NCI-H1105 (cell line): ENCODE measurements around the gene FAM110D.

Experiments
- DNase-seq: peaks from one replicate; lab custom pipeline; 2025; lab: John Stamatoyannopoulos, UW

Gene FAM110D

DNA sequence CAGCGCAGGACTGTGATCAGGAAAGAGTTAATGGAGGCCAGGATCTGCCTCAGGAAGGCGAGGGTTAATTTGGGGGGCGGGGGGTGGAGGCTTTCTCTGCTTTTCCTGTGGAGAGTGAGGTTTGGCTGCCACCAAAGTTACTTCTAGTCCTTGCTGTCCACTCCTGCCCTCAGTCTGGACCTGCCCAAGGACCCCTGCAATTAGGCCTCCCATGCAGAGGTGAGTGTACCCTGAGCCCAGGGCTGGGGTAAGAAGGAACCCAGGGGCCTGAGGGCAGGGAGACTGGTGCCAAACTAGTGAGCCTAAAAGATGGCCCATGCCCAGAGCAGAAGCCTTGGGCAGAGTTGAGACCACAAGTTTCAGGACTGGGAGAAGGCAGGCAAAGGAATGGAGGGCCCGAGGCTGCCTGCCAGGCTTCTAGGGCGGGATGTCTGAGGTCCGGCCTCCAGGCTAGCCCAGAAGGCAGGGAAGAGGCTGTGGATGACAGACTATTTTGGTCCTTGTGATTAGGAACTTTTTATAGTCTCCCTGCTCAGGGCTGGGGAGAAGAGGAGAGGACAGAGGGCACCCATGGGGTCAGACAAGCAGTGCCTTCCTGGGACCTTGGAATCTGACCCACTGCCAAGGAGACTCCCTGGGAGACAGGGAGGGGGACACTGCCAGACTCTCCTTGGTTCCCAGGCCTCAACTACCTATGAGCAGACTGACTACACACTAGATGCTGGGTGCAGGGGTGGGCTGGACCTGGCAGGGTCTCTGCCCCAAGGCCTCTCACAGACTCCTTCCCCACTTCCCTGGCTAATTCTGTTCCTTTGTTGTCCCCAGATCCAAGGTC lies at the start of gene FAM110D:
FAM110D (plus strand) TSS at position 172 of the 835 bp plus-strand sequence. CDS start 2,213 bp downstream, outside the sequence.
- no peak for DNase-seq

DNA sequence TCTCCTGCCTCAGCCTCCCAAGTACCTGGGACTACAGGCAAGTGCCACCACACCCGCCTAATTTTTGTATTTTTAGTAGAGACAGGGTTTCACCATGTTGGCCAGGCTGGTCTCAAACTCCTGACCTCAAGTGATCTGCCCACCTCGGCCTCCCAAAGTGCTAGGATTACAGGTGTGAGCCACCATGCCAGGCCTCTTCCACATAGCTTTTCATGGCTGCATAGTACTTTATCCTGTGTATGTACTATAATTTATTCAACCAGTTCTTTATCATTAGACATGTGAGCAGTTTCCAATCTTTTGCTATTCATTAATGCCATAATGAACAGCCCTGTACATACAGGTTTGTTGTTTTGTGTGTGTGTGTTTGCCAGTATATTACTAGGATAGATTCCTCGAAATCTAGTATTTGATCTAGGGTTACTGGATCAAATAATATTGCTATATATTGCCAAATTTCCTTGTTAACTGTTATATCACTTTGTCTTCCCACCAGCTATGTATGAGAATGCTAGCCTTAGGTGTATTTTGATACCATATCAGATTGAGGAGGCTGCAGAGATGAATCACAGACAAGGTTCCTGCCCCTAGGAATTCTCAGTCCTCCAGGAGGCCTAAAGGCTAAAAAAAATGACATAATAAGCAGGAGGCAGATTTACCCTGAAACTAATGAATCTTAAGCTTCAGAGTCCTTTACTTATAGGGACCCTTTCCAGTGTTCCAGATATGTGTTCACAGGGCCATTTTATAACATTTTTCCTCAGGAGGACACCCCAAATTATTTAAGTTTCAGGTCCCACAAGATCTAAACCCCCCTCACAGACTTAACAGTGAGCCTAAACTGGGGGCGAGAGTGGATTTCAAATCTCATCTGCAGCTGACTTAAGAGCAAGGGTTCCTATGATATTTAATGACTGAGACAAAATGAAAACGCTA lies 49.4 kb upstream of the FAM110D start:
- DNase-seq, result no peak

GRCh38 chr1:26110731-26111529 lies 47.9 kb upstream of the FAM110D start:
- peak; percentile 85 for DNase-seq

- peak; percentile 94 for DNase-seq
Observed at GRCh38 chr1:26111530-26112406, 47.1 kb upstream of the FAM110D start, which contains the start of gene PDIK1L. TSS of gene PDIK1L (plus strand) at chr1:26111824. CDS start at chr1:26114309, 2,485 bp downstream.

DNA sequence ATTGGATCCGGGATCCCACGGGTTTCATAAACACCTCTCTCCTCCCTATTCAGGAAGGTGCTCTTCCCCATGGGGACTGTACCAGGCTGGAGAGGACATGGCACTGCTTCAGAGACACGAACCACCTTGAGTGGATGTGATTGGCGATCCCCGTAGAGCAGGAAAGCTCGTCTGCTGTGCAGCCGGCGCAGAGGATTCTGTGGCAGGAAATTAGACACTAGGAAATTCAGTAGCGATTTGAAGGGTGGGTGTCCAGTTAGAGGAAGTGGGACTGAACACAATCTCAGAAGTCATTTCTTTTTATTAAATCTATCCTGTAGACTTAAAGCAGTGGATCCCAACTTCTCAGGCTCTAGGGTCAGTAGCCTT lies 46.5 kb upstream of the FAM110D start:
- DNase-seq, result peak; percentile 51

DNA sequence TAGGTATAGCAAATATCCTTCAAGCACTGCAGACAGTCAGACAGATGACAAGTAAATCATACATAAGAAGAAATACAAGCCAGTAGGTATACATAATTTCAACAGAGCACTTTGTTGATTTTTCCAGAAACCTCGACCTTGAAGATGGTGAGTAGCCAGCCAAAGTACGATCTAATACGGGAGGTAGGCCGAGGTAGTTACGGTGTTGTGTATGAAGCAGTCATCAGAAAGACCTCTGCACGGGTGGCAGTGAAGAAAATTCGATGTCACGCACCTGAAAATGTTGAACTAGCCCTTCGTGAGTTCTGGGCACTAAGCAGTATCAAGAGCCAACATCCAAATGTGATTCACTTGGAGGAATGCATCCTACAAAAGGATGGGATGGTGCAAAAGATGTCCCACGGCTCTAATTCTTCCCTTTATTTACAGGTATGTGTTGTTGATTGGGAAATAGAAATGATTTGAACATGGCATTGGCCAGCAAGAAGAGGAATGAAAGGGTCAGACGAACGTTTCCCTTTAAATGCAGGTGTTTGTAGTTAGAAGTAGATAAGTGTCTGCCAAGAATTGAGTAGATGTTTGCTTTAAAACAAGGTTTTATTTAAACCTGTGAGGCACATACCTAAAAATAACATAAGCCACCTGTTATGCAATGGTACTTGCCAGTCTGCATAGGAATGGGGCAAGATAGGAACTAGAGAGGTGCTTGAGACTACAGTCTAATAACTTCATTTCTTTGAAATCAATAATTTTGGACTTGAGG lies 44.5 kb upstream of the FAM110D start:
- DNase-seq, result no peak

DNA sequence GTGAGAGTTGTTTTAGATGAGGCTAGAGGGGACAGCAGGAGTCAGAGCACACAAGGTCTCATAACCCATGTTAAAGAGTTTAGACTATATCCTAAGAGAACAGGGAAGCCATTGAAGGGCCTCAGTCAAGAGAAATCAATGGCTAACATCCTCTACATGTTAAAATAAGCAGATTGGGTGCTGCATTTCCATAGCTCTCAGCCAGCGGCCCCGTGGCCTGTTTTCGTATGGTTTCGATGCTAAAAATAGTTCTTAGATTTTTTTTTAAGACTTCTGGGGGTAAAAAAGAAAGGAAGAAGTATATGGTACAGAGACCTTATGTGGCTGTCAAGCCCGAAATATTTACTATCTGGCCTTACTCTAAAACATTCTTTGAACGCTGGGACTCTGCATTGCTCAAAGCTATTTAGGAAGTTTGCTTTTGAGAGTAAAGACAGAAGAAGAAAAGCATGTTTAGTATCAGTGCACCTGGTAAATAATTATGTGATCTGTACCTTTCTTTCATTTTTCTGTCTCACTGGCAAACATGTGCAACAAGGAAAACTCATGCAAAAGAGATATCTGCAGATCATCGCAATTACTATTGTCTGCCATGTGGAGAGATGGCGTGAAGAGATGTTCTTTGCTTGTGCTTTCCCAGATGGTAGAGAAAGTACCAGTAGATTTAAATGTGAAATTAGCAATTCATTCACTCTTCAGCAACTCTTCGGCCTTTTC lies 38.8 kb upstream of the FAM110D start:
- no peak for DNase-seq

GRCh38 chr1:26121854-26122773 lies 36.8 kb upstream of the FAM110D start:
- no peak for DNase-seq

DNA sequence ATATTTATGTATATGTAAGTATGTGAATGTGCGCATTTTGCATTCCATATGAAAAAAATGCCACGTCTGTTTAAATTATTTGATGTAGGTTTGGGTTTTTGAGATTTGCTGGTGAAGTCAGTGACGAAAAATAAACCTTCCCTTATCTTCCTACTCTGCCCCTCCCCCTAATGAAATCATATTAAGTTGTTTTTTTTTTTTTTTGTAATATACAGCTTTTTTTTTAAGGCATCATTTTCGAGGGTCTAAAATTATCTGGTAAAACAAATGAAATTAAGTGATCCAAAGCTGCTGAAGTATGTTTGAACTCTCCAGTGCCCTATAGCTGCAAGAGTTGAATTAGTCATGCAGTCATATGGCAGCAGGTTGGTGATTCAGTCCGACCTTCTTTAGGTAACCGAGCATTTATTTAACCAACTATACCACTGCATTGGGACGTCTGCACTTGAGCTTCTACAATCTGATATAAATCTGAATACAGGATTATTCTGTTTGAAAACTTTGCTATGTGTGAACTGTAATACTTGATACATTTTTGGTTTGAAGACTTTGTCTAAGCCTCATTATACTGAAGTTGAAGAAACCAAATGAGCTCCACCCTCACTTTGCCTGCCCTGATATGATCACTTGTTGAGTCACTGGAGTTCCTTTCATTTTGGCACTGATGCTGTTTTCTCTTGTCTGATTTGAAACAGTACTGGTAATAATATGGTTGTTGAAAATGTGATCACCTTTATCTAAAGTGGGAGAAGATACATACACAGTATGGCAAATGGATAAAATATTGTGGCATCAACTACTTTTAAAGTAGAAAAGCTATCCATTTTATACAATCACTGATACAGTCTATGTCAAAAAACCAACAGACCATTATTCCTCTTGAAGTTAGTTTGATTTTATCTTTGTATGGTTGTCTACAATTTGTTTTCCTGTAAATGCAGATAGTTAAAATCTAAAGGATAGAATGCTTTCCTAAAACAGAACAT lies 35.6 kb upstream of the FAM110D start:
- no peak for DNase-seq

GRCh38 chr1:26124418-26125331 lies 34.2 kb upstream of the FAM110D start:
- no peak for DNase-seq

GRCh38 chr1:26125382-26125781 lies 33.5 kb upstream of the FAM110D start:
- DNase-seq, result no peak

GRCh38 chr1:26125946-26126320 lies 32.9 kb upstream of the FAM110D start:
- no peak for DNase-seq

- peak; percentile 73 for DNase-seq
Observed at GRCh38 chr1:26126321-26127084, 32.4 kb upstream of the FAM110D start.

GRCh38 chr1:26127235-26128163 lies 31.4 kb upstream of the FAM110D start:
- no peak for DNase-seq
